AG10803 (cell line): ENCODE results near the gene COL18A1.

Experiments
- DNase-seq: peaks from one replicate; pipeline ENCODE4 v3.0.0; 2010; ENCODE audit warnings: low read depth
- H3K4me3 ChIP-seq: 2 replicates; pipeline ENCODE4 v1.5.1; 2011; ENCODE audit warnings: mild to moderate bottlenecking, low read length, control low read depth
- TF ChIP-seq, protein P1 (sequence below): conservative IDR thresholded peaks from 2 replicates; pipeline ENCODE4 v1.5.1; 2011; ENCODE audit warnings: mild to moderate bottlenecking, low read length, control low read depth, inconsistent platforms

COL18A1 gene

DNA sequence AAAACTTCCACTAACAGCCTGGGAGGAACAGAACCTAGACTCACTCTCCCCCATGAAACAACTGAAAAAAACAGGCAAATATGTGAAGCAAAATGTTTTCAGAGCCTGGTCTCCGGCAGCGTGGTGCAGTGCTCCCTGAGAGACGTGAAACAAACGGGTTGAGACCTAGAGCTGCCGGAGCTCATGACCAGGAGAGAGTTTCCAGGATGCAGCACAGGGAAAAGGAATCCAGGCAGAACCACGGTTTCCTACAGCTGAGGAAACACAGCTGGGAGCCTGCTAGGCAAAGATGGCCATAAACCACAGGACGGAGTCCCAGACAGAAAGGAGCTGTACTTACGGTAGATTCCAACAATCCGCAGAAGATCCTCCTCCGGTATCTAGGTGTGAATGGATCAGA lies 157.4 kb downstream of the COL18A1 start:
- H3K4me3 ChIP-seq = no peak overlapping the region
- DNase-seq = no peak
- TF ChIP-seq, protein P1, sequence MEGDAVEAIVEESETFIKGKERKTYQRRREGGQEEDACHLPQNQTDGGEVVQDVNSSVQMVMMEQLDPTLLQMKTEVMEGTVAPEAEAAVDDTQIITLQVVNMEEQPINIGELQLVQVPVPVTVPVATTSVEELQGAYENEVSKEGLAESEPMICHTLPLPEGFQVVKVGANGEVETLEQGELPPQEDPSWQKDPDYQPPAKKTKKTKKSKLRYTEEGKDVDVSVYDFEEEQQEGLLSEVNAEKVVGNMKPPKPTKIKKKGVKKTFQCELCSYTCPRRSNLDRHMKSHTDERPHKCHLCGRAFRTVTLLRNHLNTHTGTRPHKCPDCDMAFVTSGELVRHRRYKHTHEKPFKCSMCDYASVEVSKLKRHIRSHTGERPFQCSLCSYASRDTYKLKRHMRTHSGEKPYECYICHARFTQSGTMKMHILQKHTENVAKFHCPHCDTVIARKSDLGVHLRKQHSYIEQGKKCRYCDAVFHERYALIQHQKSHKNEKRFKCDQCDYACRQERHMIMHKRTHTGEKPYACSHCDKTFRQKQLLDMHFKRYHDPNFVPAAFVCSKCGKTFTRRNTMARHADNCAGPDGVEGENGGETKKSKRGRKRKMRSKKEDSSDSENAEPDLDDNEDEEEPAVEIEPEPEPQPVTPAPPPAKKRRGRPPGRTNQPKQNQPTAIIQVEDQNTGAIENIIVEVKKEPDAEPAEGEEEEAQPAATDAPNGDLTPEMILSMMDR = no peak

- no peak overlapping the region for H3K4me3 ChIP-seq
- peak; percentile 61 for DNase-seq
- TF ChIP-seq, protein P1 = no peak
These were observed 158.0 kb downstream of the COL18A1 start for GRCh38 chr21:45562965-45563364.
